ENCODE results near the gene DENND1B.

Gene DENND1B

GRCh38 chr1:197774466-197775281 is 606 bp downstream of the DENND1B start (continued):
- TF ChIP-seq SALL2 (tag by site-specific recombination; IDR thresholded peaks at IDR 0.05; ENCODE audit: borderline replicate concordance): no peak
- no peak for TF ChIP-seq ZFHX2 (tag by site-specific recombination; conservative IDR thresholded peaks at IDR 0.05)
- TF ChIP-seq, protein P1, sequence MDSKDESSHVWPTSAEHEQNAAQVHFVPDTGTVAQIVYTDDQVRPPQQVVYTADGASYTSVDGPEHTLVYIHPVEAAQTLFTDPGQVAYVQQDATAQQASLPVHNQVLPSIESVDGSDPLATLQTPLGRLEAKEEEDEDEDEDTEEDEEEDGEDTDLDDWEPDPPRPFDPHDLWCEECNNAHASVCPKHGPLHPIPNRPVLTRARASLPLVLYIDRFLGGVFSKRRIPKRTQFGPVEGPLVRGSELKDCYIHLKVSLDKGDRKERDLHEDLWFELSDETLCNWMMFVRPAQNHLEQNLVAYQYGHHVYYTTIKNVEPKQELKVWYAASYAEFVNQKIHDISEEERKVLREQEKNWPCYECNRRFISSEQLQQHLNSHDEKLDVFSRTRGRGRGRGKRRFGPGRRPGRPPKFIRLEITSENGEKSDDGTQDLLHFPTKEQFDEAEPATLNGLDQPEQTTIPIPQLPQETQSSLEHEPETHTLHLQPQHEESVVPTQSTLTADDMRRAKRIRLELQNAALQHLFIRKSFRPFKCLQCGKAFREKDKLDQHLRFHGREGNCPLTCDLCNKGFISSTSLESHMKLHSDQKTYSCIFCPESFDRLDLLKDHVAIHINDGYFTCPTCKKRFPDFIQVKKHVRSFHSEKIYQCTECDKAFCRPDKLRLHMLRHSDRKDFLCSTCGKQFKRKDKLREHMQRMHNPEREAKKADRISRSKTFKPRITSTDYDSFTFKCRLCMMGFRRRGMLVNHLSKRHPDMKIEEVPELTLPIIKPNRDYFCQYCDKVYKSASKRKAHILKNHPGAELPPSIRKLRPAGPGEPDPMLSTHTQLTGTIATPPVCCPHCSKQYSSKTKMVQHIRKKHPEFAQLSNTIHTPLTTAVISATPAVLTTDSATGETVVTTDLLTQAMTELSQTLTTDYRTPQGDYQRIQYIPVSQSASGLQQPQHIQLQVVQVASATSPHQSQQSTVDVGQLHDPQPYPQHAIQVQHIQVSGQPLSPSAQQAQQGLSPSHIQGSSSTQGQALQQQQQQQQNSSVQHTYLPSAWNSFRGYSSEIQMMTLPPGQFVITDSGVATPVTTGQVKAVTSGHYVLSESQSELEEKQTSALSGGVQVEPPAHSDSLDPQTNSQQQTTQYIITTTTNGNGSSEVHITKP (tag by site-specific recombination; IDR thresholded peaks at IDR 0.05): no peak
- TF ChIP-seq, protein P2, sequence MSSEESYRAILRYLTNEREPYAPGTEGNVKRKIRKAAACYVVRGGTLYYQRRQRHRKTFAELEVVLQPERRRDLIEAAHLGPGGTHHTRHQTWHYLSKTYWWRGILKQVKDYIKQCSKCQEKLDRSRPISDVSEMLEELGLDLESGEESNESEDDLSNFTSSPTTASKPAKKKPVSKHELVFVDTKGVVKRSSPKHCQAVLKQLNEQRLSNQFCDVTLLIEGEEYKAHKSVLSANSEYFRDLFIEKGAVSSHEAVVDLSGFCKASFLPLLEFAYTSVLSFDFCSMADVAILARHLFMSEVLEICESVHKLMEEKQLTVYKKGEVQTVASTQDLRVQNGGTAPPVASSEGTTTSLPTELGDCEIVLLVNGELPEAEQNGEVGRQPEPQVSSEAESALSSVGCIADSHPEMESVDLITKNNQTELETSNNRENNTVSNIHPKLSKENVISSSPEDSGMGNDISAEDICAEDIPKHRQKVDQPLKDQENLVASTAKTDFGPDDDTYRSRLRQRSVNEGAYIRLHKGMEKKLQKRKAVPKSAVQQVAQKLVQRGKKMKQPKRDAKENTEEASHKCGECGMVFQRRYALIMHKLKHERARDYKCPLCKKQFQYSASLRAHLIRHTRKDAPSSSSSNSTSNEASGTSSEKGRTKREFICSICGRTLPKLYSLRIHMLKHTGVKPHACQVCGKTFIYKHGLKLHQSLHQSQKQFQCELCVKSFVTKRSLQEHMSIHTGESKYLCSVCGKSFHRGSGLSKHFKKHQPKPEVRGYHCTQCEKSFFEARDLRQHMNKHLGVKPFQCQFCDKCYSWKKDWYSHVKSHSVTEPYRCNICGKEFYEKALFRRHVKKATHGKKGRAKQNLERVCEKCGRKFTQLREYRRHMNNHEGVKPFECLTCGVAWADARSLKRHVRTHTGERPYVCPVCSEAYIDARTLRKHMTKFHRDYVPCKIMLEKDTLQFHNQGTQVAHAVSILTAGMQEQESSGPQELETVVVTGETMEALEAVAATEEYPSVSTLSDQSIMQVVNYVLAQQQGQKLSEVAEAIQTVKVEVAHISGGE (tag by site-specific recombination; conservative IDR thresholded peaks at IDR 0.05; ENCODE audit: low read depth): no peak; the same call in 1 of the 2 replicates

GRCh38 chr1:197773856-197774255 is 1.4 kb downstream of the DENND1B start:
- POLR2A ChIA-PET: no interaction called here
- no peaks in the 10 kb centered on the region for H3K36me3 ChIP-seq (ENCODE audit: control insufficient read depth in 2 of 2, insufficient read depth in 1 of 2, low read length in 2 of 2)
- TF ChIP-seq, protein P3, sequence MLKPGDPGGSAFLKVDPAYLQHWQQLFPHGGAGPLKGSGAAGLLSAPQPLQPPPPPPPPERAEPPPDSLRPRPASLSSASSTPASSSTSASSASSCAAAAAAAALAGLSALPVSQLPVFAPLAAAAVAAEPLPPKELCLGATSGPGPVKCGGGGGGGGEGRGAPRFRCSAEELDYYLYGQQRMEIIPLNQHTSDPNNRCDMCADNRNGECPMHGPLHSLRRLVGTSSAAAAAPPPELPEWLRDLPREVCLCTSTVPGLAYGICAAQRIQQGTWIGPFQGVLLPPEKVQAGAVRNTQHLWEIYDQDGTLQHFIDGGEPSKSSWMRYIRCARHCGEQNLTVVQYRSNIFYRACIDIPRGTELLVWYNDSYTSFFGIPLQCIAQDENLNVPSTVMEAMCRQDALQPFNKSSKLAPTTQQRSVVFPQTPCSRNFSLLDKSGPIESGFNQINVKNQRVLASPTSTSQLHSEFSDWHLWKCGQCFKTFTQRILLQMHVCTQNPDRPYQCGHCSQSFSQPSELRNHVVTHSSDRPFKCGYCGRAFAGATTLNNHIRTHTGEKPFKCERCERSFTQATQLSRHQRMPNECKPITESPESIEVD (tag by site-specific recombination; IDR thresholded peaks at IDR 0.05): 0 out of 2 replicates have a peak, but pooled peaks have one; percentile 21
- TF ChIP-seq ZSCAN18 (tag by site-specific recombination; IDR thresholded peaks at IDR 0.05) (no peak), PRDM1 (tag by site-specific recombination; IDR thresholded peaks at IDR 0.05) (peak; percentile 25; the same call in 1 of the 2 replicates), ZFP3 (tag by site-specific recombination; IDR thresholded peaks at IDR 0.05; ENCODE audit: low read depth) (no peak), ZIC2 (tag by site-specific recombination; IDR thresholded peaks at IDR 0.05) (no peak), ZNF623 (tag by site-specific recombination; IDR thresholded peaks at IDR 0.05) (no peak)
- no peaks in the 10 kb centered on the region for H3K9me3 ChIP-seq (ENCODE audit: control insufficient read depth, insufficient read depth, low read depth, low read length)
- no peak overlapping the region for H3K27ac ChIP-seq (ENCODE audit: extremely low read depth, low read depth, low read length)
- H3K4me1 ChIP-seq (ENCODE audit: control insufficient read depth, insufficient read depth, low read length): no peaks in the 10 kb centered on the region; the same call in none of the 2 replicates
- H3K4me3 ChIP-seq (ENCODE audit: low read depth, low read length): peak overlapping the region; percentile 83
- CTCF ChIA-PET: no interaction called here
